Measurements from ENCODE around the gene ACE.
"Not testable (repeated sequence)": the region's sequence is repeated elsewhere in the genome, so short reads cannot be mapped to it uniquely, and the experiment has no call there.

ACE gene

GRCh38 chr17:63444457-63444856 lies 32.4 kb upstream of the ACE start:
- no peak for DNase-seq (ENCODE audit: low read depth, low spot score)

- DNase-seq (ENCODE audit: low read depth, low spot score): no peak
These were observed 31.8 kb upstream of the ACE start for GRCh38 chr17:63445065-63445464.

- no peak for DNase-seq (ENCODE audit: low read depth, low spot score)
These were observed 31.3 kb upstream of the ACE start for GRCh38 chr17:63445571-63445953.

- no peak for DNase-seq (ENCODE audit: low read depth, low spot score)
These were observed 30.7 kb upstream of the ACE start, which contains the start of gene CYB561 for GRCh38 chr17:63445954-63446752. TSS of gene CYB561 (minus strand) at chr17:63446306. CDS start at chr17:63437547, 8,759 bp downstream.

GRCh38 chr17:63446753-63447470 lies 29.9 kb upstream of the ACE start:
- DNase-seq (ENCODE audit: low read depth, low spot score): no peak

GRCh38 chr17:63447471-63448009 lies 29.3 kb upstream of the ACE start:
- no peak for DNase-seq (ENCODE audit: low read depth, low spot score)

- DNase-seq (ENCODE audit: low read depth, low spot score): no peak
These were observed 28.2 kb upstream of the ACE start for GRCh38 chr17:63448655-63449054.

GRCh38 chr17:63450551-63450950 lies 26.3 kb upstream of the ACE start:
- DNase-seq (ENCODE audit: low read depth, low spot score): no peak

- DNase-seq (ENCODE audit: low read depth, low spot score): no peak
These were observed 25.7 kb upstream of the ACE start for GRCh38 chr17:63451150-63451549.

- no peak for DNase-seq (ENCODE audit: low read depth, low spot score)
These were observed 24.6 kb upstream of the ACE start for GRCh38 chr17:63452046-63452961.

- DNase-seq (ENCODE audit: low read depth, low spot score): no peak
These were observed 23.8 kb upstream of the ACE start for GRCh38 chr17:63452962-63453551.

GRCh38 chr17:63454357-63454756 lies 22.5 kb upstream of the ACE start:
- DNase-seq (ENCODE audit: low read depth, low spot score): not testable (repeated sequence)

- DNase-seq (ENCODE audit: low read depth, low spot score): no peak
These were observed 21.9 kb upstream of the ACE start for GRCh38 chr17:63454915-63455314.

- no peak for DNase-seq (ENCODE audit: low read depth, low spot score)
These were observed 21.4 kb upstream of the ACE start for GRCh38 chr17:63455417-63455816.

- no peak for DNase-seq (ENCODE audit: low read depth, low spot score)
These were observed 18.4 kb upstream of the ACE start for GRCh38 chr17:63458478-63458877.

GRCh38 chr17:63460018-63460417 lies 16.8 kb upstream of the ACE start:
- no peak for DNase-seq (ENCODE audit: low read depth, low spot score)

GRCh38 chr17:63463771-63464170 lies 13.1 kb upstream of the ACE start:
- DNase-seq (ENCODE audit: low read depth, low spot score): no peak

GRCh38 chr17:63464691-63465236 lies 12.1 kb upstream of the ACE start:
- no peak for DNase-seq (ENCODE audit: low read depth, low spot score)

- not testable (repeated sequence) for DNase-seq (ENCODE audit: low read depth, low spot score)
These were observed 8.8 kb upstream of the ACE start for GRCh38 chr17:63468099-63468498.

- DNase-seq (ENCODE audit: low read depth, low spot score): no peak
These were observed 2.7 kb upstream of the ACE start for GRCh38 chr17:63474174-63474573.
